Stimulated activated CD4-positive, alpha-beta T cell treated with anti-CD3 and anti-CD28 coated beads, Interleukin-4, amount 100 ng/mL, for 1 hour (primary cell): ENCODE results near the gene PIM3.

Experiments used
- DNase-seq: peaks from one replicate; pipeline ENCODE4 v3.0.0-alpha.2; 2020

The PIM3 gene

GRCh38 chr22:49928555-49929210 lies 31.9 kb upstream of the PIM3 start:
- DNase-seq, result no peak

- DNase-seq, result peak; percentile 83
These were observed 31.2 kb upstream of the PIM3 start for GRCh38 chr22:49929211-49929979.

- no peak for DNase-seq
These were observed 30.5 kb upstream of the PIM3 start for GRCh38 chr22:49929994-49930575.

GRCh38 chr22:49930596-49931412 lies 29.8 kb upstream of the PIM3 start:
- DNase-seq, result no peak

GRCh38 chr22:49933236-49934159 lies 27.1 kb upstream of the PIM3 start:
- no peak for DNase-seq

- no peak for DNase-seq
These were observed 26.2 kb upstream of the PIM3 start for GRCh38 chr22:49934160-49934890.

DNA sequence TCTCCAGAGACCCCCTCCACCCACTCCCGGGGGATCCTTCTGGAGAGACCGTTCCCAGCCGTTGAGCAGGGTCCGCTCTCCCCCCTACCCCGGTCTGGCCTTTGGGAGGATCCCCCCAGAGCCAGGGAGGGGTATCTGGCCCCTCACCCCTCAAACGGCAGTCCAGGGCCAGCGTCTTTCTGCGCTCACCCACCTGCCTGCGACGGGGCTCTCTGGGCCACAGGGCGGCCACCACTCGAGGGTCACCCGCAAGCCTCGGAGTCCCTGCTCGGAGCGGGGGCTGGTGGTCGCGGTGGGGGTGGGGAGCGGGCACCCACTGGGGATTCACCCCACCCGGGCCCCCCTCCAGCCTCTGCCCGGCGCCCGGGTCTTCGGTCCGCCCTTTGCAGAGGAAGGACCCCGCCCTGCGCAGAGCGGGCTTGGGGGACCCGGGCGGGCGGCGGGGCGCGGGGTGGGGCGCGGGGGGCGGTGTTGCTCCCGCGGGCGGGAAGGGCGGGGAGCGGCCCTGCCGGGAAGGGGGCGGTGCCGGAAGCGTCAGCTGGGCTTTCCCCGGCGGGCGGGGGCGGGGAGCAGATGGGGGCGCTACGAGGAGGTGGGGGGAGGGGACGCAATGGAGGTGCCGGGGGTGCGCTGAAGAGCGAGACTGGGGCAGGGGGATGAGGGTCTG lies 25.5 kb upstream of the PIM3 start:
- peak; percentile 92 for DNase-seq

DNA sequence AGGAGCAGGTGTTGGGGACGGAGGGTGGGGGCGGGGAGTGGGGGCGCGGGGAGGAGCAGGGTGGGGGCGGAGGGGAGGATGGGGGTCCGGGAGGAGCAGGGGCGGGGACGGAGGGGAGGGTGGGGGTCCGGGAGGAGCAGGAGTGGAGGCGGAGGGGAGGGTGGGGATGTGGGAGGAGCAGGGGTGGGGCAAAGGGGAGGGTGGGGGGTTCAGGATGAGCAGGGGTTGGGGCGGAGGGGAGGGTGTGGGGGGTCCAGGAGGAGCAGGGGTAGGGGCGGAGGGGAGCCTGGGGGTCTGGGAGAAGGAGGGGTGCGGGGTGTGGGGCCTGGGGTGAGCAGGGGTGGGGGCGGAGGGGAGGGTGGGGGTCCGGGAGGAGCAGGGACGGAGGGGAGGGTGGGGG lies 25.0 kb upstream of the PIM3 start:
- DNase-seq, result peak; percentile 43

DNA sequence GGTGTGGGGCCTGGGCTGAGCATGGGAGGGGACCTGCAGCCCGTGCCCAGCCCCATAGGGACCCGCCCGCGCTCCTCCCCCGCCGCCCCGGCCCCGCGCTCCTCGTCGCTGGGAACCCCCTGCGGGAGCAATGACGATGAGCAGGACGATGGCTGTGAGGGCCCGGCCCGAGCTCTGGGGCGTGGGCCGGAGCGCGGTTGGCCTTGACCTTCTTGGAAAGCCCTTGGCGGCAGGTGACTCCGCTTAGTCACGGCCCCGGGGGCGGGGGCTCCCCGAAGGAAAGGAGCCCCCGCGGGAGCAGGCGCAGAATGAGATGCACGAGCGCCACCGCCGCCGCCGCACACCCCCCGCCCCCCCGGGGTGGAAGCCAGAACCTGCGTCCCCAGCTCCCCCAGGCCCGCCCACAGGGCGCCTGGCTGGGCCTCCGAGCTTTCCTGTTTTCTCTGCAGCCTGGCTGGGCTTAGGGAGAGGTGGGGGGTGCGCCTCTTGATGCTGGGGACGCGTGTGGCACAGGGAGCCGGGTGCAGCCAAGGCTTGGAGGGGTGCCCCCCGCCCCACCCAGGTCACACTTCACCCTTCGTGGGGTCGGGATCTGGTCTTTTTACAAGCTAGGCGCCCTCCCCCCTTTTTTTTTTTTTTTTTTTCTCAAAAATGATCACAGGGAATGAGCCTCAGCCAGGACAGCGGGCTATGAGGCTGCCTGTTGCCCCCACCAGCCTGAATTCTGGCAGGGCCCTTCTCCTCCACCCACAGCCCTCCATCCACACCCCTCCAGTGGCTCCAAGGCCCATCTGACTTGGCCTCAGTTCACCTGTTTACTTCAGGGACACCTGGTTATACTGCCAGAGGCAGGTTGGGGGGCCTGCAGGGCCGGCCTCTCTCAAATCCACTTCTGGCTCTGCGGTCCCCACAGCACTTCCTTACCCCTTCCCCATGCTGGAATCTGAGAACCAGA lies 24.3 kb upstream of the PIM3 start:
- peak; percentile 98 for DNase-seq

DNA sequence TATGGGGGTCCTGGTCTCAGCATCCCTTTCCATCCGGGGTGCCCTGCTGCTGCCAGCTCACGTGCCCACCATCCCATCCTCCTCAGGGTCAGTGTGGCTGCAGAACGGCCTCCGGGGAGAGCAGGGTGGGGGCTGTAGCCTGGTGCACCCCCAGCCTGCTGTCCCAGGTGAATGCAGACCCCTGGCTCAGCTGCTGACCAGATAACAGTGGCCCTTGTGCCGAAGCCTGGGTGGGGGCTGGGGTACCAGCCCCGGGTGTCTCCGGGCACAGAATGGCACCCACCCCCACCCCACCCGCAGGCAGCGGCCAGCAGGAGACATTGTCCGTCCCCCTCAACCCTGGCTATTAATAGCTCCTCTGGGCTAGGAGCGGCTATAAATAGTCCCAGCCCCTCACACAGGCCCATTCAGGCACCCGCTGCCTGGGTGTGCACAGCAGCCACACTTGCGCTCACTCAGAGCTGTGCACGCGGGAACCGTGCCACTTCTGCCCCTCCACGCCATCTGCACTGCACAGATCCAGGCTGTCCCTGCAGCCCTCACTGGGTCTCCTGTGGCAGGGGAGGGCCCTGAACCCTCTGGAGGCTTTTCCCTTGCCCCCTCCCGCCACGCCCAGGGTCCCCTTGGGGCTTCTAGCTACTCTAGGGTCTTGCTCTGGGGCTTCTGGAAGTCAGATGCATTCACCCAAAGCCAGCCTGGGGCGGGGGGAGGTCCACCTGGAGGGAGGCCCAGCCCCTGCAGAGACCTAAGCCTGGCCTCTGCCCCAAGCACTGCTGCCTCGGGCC lies 23.4 kb upstream of the PIM3 start:
- no peak for DNase-seq

- DNase-seq, result no peak
These were observed 22.6 kb upstream of the PIM3 start for GRCh38 chr22:49937758-49938564.

DNA sequence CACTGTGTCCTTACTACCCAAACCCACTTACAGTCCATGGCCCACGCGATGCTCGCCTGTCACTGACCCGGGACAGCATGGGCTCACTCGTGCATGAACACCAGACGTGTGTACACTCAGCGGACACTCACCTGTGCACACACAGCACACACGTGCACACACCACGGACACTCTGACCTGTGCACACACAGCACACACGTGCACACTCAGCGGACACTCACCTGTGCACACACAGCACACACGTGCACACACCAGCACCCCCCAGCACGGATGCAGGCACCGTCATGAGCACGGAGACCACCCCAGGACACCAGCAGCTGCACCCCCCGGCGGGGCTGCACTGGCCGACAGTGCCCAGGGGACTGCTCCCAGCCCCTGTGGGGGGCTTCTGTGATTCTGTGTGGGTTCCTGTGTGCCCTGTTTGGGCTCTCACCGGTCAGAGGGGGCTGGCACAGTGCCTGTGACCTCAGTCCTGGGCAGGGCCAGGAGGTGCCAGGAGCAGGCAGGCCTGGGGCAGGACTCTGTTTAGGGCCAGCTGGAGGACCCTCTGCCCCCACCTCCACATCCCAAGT lies 21.9 kb upstream of the PIM3 start:
- no peak for DNase-seq

DNA sequence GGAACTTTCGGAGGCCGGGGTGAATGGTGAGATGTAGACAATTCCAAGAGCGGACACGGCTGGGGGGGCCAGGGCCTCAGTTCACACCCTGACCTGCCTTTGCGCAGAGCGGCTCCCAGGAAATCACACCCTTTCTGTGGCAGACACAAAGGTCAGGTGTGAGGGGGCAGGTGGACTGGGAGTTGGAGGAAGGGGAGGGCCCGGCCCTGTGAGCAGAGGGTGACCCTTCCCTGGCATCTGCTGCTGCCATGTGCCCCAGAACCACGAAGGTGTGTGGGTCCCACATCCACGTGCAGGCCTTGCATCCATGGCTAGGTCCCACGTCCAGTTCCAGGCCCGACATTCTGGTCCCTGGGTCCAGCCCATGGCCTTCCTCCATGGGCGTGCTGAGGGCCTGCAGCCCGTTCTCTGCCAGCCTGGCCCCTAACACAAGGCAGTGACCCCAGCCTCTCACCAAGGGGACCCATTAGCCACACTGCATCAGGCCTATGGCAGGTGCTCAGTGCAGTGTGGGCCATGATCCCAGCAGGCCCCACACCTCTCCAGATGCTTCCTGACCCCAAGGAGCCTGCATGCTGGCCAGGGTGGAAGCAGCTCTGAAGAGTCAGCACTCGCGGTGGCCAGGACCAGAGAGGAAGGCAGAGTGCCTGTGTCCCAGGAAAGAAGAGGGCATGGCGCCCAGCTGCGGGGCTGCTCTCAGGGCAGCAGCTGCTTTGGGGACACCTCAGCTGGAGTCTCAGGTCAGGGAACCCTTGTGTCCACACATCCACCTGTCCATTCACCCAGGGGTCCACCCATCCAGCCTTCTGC lies 18.9 kb upstream of the PIM3 start:
- no peak for DNase-seq

DNA sequence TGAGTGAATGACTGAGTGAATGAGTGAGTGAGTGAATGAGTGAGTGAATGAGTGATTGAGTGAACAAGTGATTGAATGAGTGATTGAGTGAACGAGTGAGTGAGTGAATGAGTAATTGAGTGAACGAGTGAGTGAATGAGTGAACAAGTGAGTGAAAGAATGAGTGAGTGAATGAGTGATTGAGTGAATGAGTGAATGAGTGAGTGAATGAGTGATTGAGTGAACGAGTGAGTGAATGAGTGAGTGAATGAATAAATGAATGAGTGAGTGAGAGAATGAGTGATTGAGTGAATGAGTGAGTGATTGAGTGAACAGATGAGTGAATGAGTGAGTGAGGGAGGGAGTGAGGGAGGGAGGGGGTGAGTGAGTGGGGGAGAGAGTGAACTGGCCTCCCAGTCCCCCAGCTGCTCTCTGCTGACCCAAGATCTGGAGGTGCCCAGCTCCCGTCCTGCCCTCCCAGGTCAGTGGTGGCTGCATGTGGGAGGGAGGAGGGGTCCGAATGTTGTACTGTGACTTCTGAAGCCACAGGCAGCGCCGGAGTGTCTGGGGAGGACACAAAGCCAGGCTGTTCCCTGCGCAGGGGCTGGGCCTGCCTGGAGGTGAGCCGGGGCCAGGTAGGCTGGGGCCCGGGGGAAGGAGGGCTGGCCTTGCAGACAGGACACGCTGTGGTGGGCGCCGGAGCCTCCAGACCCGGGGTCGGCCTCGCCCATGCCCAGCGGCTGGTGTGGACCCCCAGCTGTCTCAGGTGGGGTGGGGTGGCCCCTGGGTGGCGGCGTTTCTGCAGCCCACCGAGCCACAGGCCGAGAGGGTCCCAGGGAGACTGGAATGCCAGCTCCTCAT lies 17.8 kb upstream of the PIM3 start:
- DNase-seq, result no peak

DNA sequence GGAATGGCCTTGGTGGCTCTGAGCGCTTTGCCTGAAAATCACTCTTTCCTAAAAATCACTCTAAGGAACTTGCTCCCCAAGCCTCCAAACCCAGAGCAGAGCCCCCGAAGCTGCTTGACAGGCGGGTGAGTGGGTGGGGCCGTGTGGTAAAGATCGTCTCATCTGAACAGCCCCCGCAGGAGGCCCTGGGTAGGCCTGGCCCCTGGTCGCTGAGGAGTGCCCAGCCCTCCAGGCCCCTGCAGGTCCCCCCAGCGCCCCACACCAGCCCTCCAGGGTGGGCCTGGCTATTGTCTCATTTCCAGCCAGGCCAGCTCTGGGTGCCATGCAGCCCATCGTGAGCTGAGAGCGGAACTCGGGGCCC lies 17.2 kb upstream of the PIM3 start:
- DNase-seq, result no peak
